ENCODE measurements around the gene ZNF566.

The ZNF566 gene

DNA sequence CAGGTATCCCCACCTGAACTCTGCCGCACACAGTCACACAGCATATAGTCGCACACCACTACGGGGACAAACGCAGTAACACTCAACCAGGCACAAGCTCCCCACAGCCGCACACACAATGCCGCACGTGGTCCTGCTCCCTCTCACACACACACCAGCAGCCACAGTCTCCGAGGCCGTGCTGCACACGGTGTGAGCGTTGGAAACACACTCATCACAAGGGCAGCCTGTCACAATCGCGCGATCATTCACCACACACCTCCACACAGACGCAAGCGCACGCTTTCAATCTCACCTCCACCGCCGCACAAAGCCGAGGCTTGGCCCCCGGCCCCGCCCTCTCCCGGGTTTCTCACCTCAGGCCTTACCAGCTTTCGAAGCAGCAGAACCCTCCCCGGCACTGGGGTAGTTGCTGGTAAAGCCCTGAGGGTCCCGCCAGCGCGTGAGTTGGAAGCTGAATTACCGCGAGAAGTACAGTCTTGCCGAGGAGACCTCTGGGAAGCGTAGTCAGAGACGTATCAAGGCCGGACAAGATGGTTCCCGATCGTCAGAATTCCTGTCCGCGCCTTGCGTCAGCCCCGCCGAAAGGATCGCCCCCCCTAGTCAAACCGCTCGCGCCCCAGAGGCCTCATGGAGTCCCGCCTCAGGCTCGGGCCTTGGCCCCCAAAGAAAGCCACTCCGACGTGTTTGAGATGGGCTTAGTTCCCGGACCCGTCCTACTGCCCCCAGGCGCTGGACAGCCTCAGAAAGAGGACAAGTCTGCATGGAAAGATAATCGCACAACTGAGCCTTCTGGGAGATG lies at the start of gene ZNF566:
Gene ZNF566 (minus strand): TSS at position 444 of the 802 bp plus-strand sequence. CDS start 13,004 bp downstream, outside the sequence.
- TF ChIP-seq, protein P1, sequence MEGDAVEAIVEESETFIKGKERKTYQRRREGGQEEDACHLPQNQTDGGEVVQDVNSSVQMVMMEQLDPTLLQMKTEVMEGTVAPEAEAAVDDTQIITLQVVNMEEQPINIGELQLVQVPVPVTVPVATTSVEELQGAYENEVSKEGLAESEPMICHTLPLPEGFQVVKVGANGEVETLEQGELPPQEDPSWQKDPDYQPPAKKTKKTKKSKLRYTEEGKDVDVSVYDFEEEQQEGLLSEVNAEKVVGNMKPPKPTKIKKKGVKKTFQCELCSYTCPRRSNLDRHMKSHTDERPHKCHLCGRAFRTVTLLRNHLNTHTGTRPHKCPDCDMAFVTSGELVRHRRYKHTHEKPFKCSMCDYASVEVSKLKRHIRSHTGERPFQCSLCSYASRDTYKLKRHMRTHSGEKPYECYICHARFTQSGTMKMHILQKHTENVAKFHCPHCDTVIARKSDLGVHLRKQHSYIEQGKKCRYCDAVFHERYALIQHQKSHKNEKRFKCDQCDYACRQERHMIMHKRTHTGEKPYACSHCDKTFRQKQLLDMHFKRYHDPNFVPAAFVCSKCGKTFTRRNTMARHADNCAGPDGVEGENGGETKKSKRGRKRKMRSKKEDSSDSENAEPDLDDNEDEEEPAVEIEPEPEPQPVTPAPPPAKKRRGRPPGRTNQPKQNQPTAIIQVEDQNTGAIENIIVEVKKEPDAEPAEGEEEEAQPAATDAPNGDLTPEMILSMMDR (IDR thresholded peaks at IDR 0.05; ENCODE audit: low read depth, low read length, missing control alignments): no peak
- peak; percentile 98 for DNase-seq (ENCODE audit: low read depth)
- peak within 1 kb of the TSS; percentile 85 for H3K4me3 ChIP-seq (ENCODE audit: low read depth, low read length)

DNA sequence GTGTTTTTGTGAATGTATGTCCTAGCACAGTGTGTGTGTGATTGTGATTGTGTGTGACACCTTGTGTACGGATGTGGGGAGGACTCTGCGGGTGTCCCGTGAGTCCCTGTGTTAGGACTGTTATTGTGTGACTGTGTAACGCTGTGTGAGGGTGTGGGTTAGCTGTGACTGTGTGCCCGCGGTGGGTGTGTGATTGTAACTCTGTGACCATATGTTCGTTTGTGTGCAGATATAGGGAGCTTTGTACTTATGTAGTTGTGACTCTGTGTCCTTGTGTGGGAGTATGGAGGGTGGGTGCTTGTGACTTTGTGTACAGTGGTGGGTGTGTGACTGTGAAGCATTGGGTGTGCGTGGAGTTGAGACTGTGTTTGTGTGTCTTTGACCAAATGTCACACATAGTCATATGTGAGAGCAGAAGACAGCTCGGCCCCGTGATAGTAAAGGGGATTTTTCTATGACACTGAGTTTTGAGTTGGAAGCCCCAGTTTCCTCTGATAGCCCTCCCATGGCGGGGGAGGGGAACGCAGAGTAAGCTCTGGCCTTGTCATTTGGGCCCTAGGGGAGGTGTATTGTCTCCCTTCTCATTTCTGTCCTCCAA lies 39.7 kb upstream of the ZNF566 start:
- peak; percentile 25 for DNase-seq (ENCODE audit: low read depth)
- H3K4me3 ChIP-seq (ENCODE audit: low read depth, low read length): peak overlapping the region; percentile 82
- TF ChIP-seq, protein P1 (IDR thresholded peaks at IDR 0.05; ENCODE audit: low read depth, low read length, missing control alignments): no peak

GRCh38 chr19:36528194-36528920 lies 39.0 kb upstream of the ZNF566 start, which contains the start of gene ZNF260:
ZNF260 (minus strand) TSS chr19:36528271; CDS start chr19:36515238, 13,033 bp downstream.
- DNase-seq (ENCODE audit: low read depth): peak; percentile 93
- peak within 1 kb of the TSS; percentile 82 for H3K4me3 ChIP-seq (ENCODE audit: low read depth, low read length)
- TF ChIP-seq, protein P1 (IDR thresholded peaks at IDR 0.05; ENCODE audit: low read depth, low read length, missing control alignments): peak; percentile 1

DNA sequence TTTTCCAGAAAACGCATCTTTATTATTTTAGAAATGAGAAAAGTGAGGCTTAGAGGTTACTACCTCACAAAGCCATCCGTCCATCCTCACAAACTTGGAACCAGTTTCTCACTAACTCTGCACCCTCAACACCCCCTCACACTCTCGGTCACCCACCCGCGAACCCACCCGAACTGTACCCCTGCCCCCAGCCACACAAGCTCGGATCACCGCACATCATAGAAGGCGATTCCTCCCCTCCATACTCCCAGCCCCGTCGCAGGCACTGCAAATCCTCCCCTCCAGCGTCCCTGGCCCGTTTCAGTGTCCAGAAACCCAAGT lies 38.5 kb upstream of the ZNF566 start:
- DNase-seq (ENCODE audit: low read depth): no peak
- peak overlapping the region; percentile 82 for H3K4me3 ChIP-seq (ENCODE audit: low read depth, low read length)
- TF ChIP-seq, protein P1 (IDR thresholded peaks at IDR 0.05; ENCODE audit: low read depth, low read length, missing control alignments): no peak

GRCh38 chr19:36527341-36527740 lies 38.0 kb upstream of the ZNF566 start:
- DNase-seq (ENCODE audit: low read depth): no peak
- peak overlapping the region; percentile 82 for H3K4me3 ChIP-seq (ENCODE audit: low read depth, low read length)
- TF ChIP-seq, protein P1 (IDR thresholded peaks at IDR 0.05; ENCODE audit: low read depth, low read length, missing control alignments): no peak

DNA sequence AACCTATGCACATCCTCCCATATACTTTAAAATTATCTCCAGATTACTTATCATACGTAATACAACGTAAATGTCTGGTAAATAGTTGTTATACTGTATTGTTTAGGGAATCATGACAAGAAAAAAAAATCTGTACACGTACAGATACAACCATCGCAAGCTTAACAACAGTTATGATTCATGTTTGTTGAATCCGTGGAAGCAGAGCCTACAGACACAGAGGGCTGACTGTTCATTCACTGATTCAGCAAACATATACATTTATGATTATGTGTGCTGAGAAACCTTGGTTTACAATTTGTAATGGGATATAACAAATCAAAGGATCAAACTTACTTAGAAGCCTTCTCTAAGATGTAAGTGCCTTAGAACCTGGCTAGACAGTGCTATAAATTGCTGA lies 37.2 kb upstream of the ZNF566 start:
- TF ChIP-seq, protein P1 (IDR thresholded peaks at IDR 0.05; ENCODE audit: low read depth, low read length, missing control alignments): no peak
- DNase-seq (ENCODE audit: low read depth): no peak
- H3K4me3 ChIP-seq (ENCODE audit: low read depth, low read length): peak overlapping the region; percentile 82
